KMS-11 (cell line): ENCODE data around the gene HTRA3.

Experiments
- H2AFZ ChIP-seq: fragments of 200-600 bp; sonication (generic); 2 replicates; pipeline ENCODE4 v1.6.1; 2016; ENCODE audit warnings: antibody characterized with exemption, mixed run types, low read depth
- H3K27ac ChIP-seq: fragments of 200-600 bp; sonication (generic); 2 replicates; pipeline ENCODE4 v1.6.1; 2016; ENCODE audit warnings: mild to moderate bottlenecking, mixed run types
- H3K27me3 ChIP-seq: fragments of 200-600 bp; sonication (generic); 2 replicates; pipeline ENCODE4 v1.6.1; 2017; ENCODE audit warnings: mild to moderate bottlenecking, low read depth, mixed run types, moderate library complexity; ENCODE audit not compliant: insufficient read depth
- H3K36me3 ChIP-seq: fragments of 200-600 bp; sonication (generic); 2 replicates; pipeline ENCODE4 v1.6.1; 2017; ENCODE audit warnings: mild to moderate bottlenecking, mixed run types; ENCODE audit not compliant: insufficient read depth
- H3K4me1 ChIP-seq: fragments of 200-600 bp; sonication (generic); 2 replicates; pipeline ENCODE4 v1.6.1; 2016; ENCODE audit warnings: mild to moderate bottlenecking, low read depth, mixed run types; ENCODE audit not compliant: poor library complexity, severe bottlenecking
- H3K4me2 ChIP-seq: fragments of 200-600 bp; sonication (generic); 2 replicates; pipeline ENCODE4 v1.7.0; 2016; ENCODE audit warnings: mild to moderate bottlenecking, mixed run types
- H3K4me3 ChIP-seq: fragments of 200-600 bp; sonication (generic); IDR thresholded peaks from 2 replicates; pipeline ENCODE4 v1.6.1; 2017; ENCODE audit warnings: low read depth, low read length, mixed read lengths; ENCODE audit not compliant: insufficient read depth
- H3K79me2 ChIP-seq: fragments of 200-600 bp; sonication (generic); 2 replicates; pipeline ENCODE4 v1.6.1; 2016; ENCODE audit warnings: low read depth, mixed run types; ENCODE audit not compliant: insufficient read depth
- H3K9ac ChIP-seq: fragments of 200-600 bp; sonication (generic); 2 replicates; pipeline ENCODE4 v1.6.1; 2016; ENCODE audit warnings: mild to moderate bottlenecking, mixed run types
- H4K20me1 ChIP-seq: fragments of 200-600 bp; sonication (generic); 2 replicates; pipeline ENCODE4 v1.6.1; 2016; ENCODE audit warnings: mild to moderate bottlenecking, mixed run types; ENCODE audit not compliant: insufficient read depth
- CTCF ChIP-seq: fragments of 200-600 bp; sonication (generic); conservative IDR thresholded peaks from 2 replicates; pipeline ENCODE4 v1.6.1; 2017; ENCODE audit warnings: low read depth, mild to moderate bottlenecking, antibody characterized with exemption, low read length, moderate library complexity, mixed read lengths

The HTRA3 gene

GRCh38 chr4:8270418-8270771 lies 841 bp downstream of the HTRA3 start:
- Histone ChIP-seq H3K4me3 (no peak overlapping the region), H4K20me1 (no peaks in the 10 kb centered on the region), H3K9ac (no peak overlapping the region), H3K27me3 (no peaks in the 10 kb centered on the region), H3K4me2 (no peak overlapping the region), H3K4me1 (no peaks in the 10 kb centered on the region), H3K36me3 (no peaks in the 10 kb centered on the region), H2AFZ (no peak overlapping the region), H3K27ac (no peak overlapping the region), H3K79me2 (no peaks in the 10 kb centered on the region)
- TF ChIP-seq CTCF: no peak

DNA sequence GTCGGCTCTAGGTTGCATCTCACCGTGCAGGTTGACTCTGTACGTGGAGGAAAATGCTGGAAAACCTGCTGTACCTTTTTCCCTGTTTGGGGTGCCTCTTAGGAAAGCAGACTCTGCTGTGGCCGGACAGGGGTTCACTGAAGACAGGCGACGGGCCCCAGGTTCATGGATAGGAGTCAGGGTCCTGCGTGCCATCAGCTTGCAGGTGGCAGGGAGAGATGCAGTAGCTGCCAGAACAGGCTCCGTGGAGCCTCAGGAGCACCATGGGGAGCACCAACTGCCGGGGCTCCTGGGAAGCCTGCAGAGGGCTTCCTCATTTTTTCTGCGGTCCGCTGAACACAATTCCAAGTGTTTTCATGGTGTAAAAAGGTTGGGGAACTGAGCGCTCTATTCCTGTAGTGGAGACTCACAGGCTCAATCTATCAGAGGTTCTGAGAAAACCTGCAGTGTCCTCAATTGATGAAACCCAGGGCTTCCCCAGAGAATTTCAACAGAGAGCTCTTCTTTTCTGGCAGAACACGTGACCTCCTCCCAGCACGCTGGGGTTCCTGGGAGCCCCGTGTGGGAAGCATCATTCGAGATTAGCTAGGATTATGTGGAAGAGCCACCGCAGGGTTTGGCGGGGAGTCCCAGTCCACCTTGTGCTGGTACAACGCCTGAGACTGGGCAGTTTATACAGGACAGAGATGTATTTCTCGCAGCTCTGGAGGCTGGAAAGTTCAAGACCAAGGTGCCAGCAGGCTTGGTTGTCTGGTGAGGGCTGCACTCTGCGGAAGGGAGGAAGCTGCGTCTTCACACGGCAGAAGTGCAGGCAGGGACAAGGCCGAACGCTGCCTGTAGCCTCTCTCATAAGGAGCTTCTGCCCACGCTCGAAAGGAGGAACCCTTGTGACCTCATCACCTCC lies 1.6 kb downstream of the HTRA3 start:
- H3K4me1 ChIP-seq: no peaks in the 10 kb centered on the region
- H4K20me1 ChIP-seq: no peaks in the 10 kb centered on the region
- no peaks in the 10 kb centered on the region for H3K27me3 ChIP-seq
- no peak overlapping the region for H3K9ac ChIP-seq
- H3K4me2 ChIP-seq: no peak overlapping the region
- H3K27ac ChIP-seq: no peak overlapping the region
- no peak for TF ChIP-seq CTCF
- H3K36me3 ChIP-seq: no peaks in the 10 kb centered on the region
- H3K79me2 ChIP-seq: no peaks in the 10 kb centered on the region
- no peak overlapping the region for H3K4me3 ChIP-seq
- H2AFZ ChIP-seq: no peak overlapping the region

GRCh38 chr4:8271821-8272220 lies 2.3 kb downstream of the HTRA3 start:
- Histone ChIP-seq H3K27ac (no peak overlapping the region), H3K4me2 (no peak overlapping the region), H3K36me3 (no peaks in the 10 kb centered on the region), H2AFZ (no peak overlapping the region), H3K4me1 (no peaks in the 10 kb centered on the region), H3K79me2 (no peaks in the 10 kb centered on the region), H3K4me3 (no peak overlapping the region), H3K9ac (no peak overlapping the region), H4K20me1 (no peaks in the 10 kb centered on the region), H3K27me3 (no peaks in the 10 kb centered on the region)
- no peak for TF ChIP-seq CTCF

- Histone ChIP-seq H3K79me2 (no peaks in the 10 kb centered on the region), H4K20me1 (no peaks in the 10 kb centered on the region), H3K4me1 (no peaks in the 10 kb centered on the region), H3K27ac (no peak overlapping the region), H3K4me2 (no peak overlapping the region), H3K36me3 (no peaks in the 10 kb centered on the region), H3K9ac (no peak overlapping the region), H2AFZ (no peak overlapping the region), H3K27me3 (no peaks in the 10 kb centered on the region), H3K4me3 (no peak overlapping the region)
- no peak for TF ChIP-seq CTCF
Observed at GRCh38 chr4:8272472-8273428, 3.2 kb downstream of the HTRA3 start.
